Measurements from ENCODE around the gene RNF223.
"Not testable (repeated sequence)": the region's sequence is repeated elsewhere in the genome, so short reads cannot be mapped to it uniquely, and the experiment has no call there.

Gene RNF223

DNA sequence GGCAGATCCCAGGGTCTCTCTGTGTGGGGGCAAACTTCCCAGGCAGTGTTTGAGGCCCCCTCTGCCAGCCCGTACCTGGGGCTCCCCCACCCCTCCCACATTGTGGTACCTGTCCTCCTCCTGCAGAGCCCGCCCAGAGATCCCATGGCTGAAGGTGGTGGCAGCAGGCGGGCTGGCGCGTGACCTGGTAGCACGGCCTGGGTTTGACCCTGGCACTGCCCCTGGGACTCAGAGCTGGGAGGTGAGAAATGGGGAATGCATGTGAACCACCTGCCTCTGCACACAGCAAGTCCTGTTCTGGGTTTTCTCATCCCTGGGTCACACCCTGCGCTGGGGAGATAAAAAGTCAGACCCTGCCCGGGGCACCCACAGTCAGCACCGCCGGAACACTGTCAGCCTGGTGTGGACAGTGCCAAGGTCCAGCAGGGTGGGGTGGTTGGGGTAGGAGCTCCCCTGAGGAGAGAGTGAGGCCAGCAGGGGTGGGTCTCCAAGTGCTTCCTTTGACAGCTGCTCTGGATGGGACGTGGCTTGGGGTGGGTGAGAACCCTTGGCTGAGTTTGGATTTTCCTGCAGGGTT is 42.4 kb downstream of the RNF223 start:
- Histone ChIP-seq H3K4me1 (ENCODE audit: control extremely low read depth in 1 of 4, control insufficient read depth in 4 of 4, insufficient read depth in 4 of 4, low read length in 3 of 4) (peaks cover 0 to 21% (median 18%) of the 10 kb centered on the region in 4 experiments), H3K9me3 (ENCODE audit: control extremely low read depth in 1 of 5, control insufficient read depth in 4 of 5, insufficient read depth in 2 of 5, low read depth in 1 of 5, low read length in 4 of 5) (no peaks in the 10 kb centered on the region), H3K4me3 (ENCODE audit: control insufficient read depth in 1 of 7, extremely low read depth in 1 of 7, insufficient read depth in 4 of 7, low read depth in 2 of 7, low read length in 6 of 7) (no peak overlapping the region), H3K36me3 (ENCODE audit: control insufficient read depth in 4 of 4, insufficient read depth in 4 of 4, low read length in 3 of 4) (no peaks in the 10 kb centered on the region), H3K27ac (ENCODE audit: insufficient read depth in 1 of 2, low read depth in 1 of 2, low read length in 2 of 2, poor library complexity in 1 of 2, severe bottlenecking in 2 of 2) (no peak overlapping the region), H3K27me3 (replicated peaks in 2 of 5; ENCODE audit: control insufficient read depth in 4 of 5, insufficient read depth in 5 of 5, low read length in 4 of 5) (peaks cover 0 to 63% (median 5%) of the 10 kb centered on the region in 5 experiments)
- 89% methylated on average over 4 of the region's 11 CpGs for WGBS (ENCODE audit: insufficient coverage)
- ChIA-PET CTCF (interaction anchor here (0.7 to 2.8 kb wide), 12 partner anchors 11 to 260 kb away, joined by 3 to 12 read pairs (median 3); partner anchors contain the start of gene ISG15), POLR2A (no interaction called here)
- no peak for DNase-seq

DNA sequence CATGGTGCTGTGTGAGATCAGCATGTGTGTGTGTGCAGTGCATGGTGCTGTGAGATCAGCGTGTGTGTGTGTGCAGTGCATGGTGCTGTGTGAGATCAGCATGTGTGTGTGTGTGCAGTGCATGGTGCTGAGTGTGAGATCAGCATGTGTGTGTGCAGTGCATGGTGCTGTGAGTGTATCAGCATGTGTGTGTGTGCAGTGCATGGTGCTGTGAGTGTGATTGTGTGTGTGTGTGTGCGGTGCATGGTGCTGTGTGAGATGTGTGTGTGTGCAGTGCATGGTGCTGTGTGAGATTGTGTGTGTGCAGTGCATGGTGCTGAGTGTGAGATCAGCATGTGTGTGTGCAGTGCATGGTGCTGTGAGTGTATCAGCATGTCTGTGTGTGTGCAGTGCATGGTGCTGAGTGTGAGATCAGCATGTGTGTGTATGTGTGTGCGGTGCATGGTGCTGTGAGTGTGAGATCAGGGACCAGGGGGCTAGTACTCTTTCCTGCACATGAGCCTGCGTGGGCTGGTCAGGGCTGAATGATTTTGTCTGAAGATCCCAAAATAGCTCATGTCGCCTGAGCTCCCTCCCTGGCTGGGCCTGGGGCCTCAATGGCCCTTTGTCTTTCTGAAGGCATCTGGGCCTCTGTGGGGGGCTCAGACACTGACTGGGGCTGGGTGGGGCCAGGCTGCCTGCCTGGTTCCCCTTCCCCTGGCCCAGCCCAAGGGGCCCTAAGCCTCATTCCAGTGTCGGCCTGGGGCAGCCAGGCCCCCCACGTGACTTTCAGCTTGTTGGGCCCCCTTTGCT is 43.0 kb downstream of the RNF223 start:
- DNase-seq; POLR2A ChIA-PET; H3K4me3 ChIP-seq (ENCODE audit: control insufficient read depth in 1 of 7, extremely low read depth in 1 of 7, insufficient read depth in 4 of 7, low read depth in 2 of 7, low read length in 6 of 7); H3K9me3 ChIP-seq (ENCODE audit: control extremely low read depth in 1 of 5, control insufficient read depth in 4 of 5, insufficient read depth in 2 of 5, low read depth in 1 of 5, low read length in 4 of 5); H3K36me3 ChIP-seq (ENCODE audit: control insufficient read depth in 4 of 4, insufficient read depth in 4 of 4, low read length in 3 of 4); H3K27ac ChIP-seq (ENCODE audit: insufficient read depth in 1 of 2, low read depth in 1 of 2, low read length in 2 of 2, poor library complexity in 1 of 2, severe bottlenecking in 2 of 2): not testable (repeated sequence)
- peaks cover 0 to 58% (median 5%) of the 10 kb centered on the region in 5 experiments for H3K27me3 ChIP-seq (replicated peaks in 2 of 5; ENCODE audit: control insufficient read depth in 4 of 5, insufficient read depth in 5 of 5, low read length in 4 of 5)
- 97% methylated on average over 6 of the region's 7 CpGs for WGBS (ENCODE audit: insufficient coverage)
- CTCF ChIA-PET: interaction anchor here (0.7 to 2.8 kb wide), 8 partner anchors 10 to 261 kb away, joined by 3 to 12 read pairs (median 3); partner anchors contain the start of gene ISG15
- H3K4me1 ChIP-seq (ENCODE audit: control extremely low read depth in 1 of 4, control insufficient read depth in 4 of 4, insufficient read depth in 4 of 4, low read length in 3 of 4): peaks cover 0 to 21% (median 19%) of the 10 kb centered on the region in 4 experiments

DNA sequence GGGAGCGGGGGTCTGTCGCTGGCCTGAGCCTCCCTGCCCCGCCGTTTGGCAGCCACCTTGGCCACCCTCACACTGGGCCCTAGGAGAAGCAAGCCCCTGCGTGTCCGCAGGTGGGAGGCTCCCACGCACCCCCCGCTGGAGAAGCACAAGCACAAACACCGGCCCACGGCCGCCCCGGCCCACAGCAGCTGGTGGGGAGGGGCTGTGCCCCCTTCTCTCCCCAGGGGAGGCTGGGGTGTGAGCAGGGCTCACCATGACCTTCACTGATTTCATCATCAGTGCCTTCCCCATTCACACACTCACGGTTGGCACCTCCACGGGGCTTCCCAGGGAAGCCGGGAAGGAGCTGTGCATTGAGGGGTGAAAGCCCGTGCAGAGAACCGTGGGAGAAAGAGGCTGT is 46.3 kb downstream of the RNF223 start:
- ChIA-PET CTCF (interaction anchor here (0.8 kb wide), 1 partner anchor 36 kb away, joined by 3 read pairs; no protein-coding TSS in a partner anchor), POLR2A (no interaction called here)
- Histone ChIP-seq H3K36me3 (ENCODE audit: control insufficient read depth in 4 of 4, insufficient read depth in 4 of 4, low read length in 3 of 4) (no peaks in the 10 kb centered on the region), H3K27ac (ENCODE audit: insufficient read depth in 1 of 2, low read depth in 1 of 2, low read length in 2 of 2, poor library complexity in 1 of 2, severe bottlenecking in 2 of 2) (no peak overlapping the region), H3K4me1 (ENCODE audit: control extremely low read depth in 1 of 4, control insufficient read depth in 4 of 4, insufficient read depth in 4 of 4, low read length in 3 of 4) (peaks cover 0 to 7% (median 5%) of the 10 kb centered on the region in 4 experiments), H3K4me3 (ENCODE audit: control insufficient read depth in 1 of 7, extremely low read depth in 1 of 7, insufficient read depth in 4 of 7, low read depth in 2 of 7, low read length in 6 of 7) (no peak overlapping the region), H3K27me3 (replicated peaks in 2 of 5; ENCODE audit: control insufficient read depth in 4 of 5, insufficient read depth in 5 of 5, low read length in 4 of 5) (peaks cover 0 to 36% (median under 1%) of the 10 kb centered on the region in 5 experiments), H3K9me3 (ENCODE audit: control extremely low read depth in 1 of 5, control insufficient read depth in 4 of 5, insufficient read depth in 2 of 5, low read depth in 1 of 5, low read length in 4 of 5) (no peaks in the 10 kb centered on the region)
- WGBS (ENCODE audit: insufficient coverage): 90% methylated on average over 14 of the region's 17 CpGs
- no peak for DNase-seq

DNA sequence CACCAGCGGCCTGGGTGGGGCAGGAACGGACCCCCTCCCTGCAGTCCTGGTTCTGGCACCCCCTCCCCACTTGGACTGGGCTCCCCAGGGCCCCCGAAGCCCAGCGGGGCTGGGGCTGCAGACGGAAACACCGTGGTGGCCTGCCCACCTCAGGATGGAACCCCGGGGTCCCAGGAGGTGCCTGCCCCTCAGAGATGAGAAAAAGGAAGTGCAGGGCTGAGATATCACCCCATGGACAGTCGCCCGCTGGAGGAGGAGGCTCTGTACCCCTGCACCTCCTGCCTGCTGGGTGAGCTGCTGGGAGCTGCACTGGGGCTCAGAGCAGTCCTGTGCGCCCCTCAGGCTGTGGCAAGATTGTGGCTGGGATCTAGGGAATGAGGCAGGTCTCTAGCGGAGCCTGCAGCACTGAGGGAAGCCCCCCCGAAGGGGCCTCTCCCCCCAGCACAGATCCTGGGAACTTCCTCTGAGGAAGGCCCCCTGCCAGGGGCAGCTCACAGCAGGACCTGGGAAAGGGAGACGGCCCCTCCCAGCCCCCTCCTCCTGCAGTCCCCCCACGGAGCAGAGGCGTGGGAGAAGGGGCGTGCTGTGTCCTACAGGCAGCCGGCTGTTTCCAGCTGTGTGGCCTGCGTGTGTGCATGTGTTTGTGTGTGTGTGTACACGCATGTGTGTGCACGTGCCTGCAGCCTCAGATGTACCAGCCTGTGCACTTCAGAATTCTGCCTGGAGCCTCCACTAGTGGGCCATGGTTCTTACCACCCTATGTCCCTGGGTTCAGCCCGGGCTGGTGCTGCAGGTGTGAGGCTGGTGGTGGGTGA is 47.3 kb downstream of the RNF223 start:
- ChIA-PET POLR2A (no interaction called here), CTCF (interaction anchor here (0.8 to 0.9 kb wide), 2 partner anchors 24 to 29 kb away, joined by 3 read pairs; no protein-coding TSS in a partner anchor)
- Histone ChIP-seq H3K9me3 (ENCODE audit: control extremely low read depth in 1 of 5, control insufficient read depth in 4 of 5, insufficient read depth in 2 of 5, low read depth in 1 of 5, low read length in 4 of 5) (no peaks in the 10 kb centered on the region), H3K36me3 (ENCODE audit: control insufficient read depth in 4 of 4, insufficient read depth in 4 of 4, low read length in 3 of 4) (no peaks in the 10 kb centered on the region), H3K4me1 (ENCODE audit: control extremely low read depth in 1 of 4, control insufficient read depth in 4 of 4, insufficient read depth in 4 of 4, low read length in 3 of 4) (peaks cover 0 to 5% (median 2%) of the 10 kb centered on the region in 4 experiments), H3K27ac (ENCODE audit: insufficient read depth in 1 of 2, low read depth in 1 of 2, low read length in 2 of 2, poor library complexity in 1 of 2, severe bottlenecking in 2 of 2) (no peak overlapping the region), H3K27me3 (replicated peaks in 2 of 5; ENCODE audit: control insufficient read depth in 4 of 5, insufficient read depth in 5 of 5, low read length in 4 of 5) (peaks cover 0 to 36% (median 6%) of the 10 kb centered on the region in 5 experiments), H3K4me3 (ENCODE audit: control insufficient read depth in 1 of 7, extremely low read depth in 1 of 7, insufficient read depth in 4 of 7, low read depth in 2 of 7, low read length in 6 of 7) (no peak overlapping the region)
- no peak for DNase-seq
- WGBS (ENCODE audit: insufficient coverage): 36% methylated on average over 11 of the region's 21 CpGs

DNA sequence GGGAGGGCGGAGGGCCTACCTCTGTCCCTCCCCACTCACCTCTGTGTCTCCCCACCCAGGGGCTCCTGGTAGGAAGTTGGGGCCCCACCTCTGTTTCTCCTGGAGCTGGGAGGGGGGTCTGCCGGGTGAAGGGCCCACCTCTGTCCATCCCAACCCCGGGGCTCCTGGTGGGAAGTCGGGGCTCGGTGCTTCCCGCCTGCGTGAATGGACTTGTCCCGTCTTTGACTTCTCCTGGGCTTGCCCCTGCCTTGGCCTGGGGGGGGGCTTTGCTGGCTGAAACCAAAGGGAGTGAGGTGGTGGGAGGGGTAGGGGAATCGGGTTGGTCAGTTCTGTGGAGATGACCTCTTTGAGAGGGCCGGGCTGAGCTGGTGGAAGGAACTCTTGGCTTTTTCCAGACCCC is 48.4 kb downstream of the RNF223 start:
- peaks cover 0 to 12% (median 10%) of the 10 kb centered on the region in 4 experiments for H3K4me1 ChIP-seq (ENCODE audit: control extremely low read depth in 1 of 4, control insufficient read depth in 4 of 4, insufficient read depth in 4 of 4, low read length in 3 of 4)
- no peak for DNase-seq
- ChIA-PET CTCF (no interaction called here), POLR2A (no interaction called here)
- H3K4me3 ChIP-seq (ENCODE audit: control insufficient read depth in 1 of 7, extremely low read depth in 1 of 7, insufficient read depth in 4 of 7, low read depth in 2 of 7, low read length in 6 of 7): no peak overlapping the region
- H3K27me3 ChIP-seq (replicated peaks in 2 of 5; ENCODE audit: control insufficient read depth in 4 of 5, insufficient read depth in 5 of 5, low read length in 4 of 5): peaks cover 0 to 38% (median 8%) of the 10 kb centered on the region in 5 experiments
- no peaks in the 10 kb centered on the region for H3K9me3 ChIP-seq (ENCODE audit: control extremely low read depth in 1 of 5, control insufficient read depth in 4 of 5, insufficient read depth in 2 of 5, low read depth in 1 of 5, low read length in 4 of 5)
- WGBS (ENCODE audit: insufficient coverage): 93% methylated on average over 7 of the region's 10 CpGs
- no peak overlapping the region for H3K27ac ChIP-seq (ENCODE audit: insufficient read depth in 1 of 2, low read depth in 1 of 2, low read length in 2 of 2, poor library complexity in 1 of 2, severe bottlenecking in 2 of 2)
- no peaks in the 10 kb centered on the region for H3K36me3 ChIP-seq (ENCODE audit: control insufficient read depth in 4 of 4, insufficient read depth in 4 of 4, low read length in 3 of 4)

DNA sequence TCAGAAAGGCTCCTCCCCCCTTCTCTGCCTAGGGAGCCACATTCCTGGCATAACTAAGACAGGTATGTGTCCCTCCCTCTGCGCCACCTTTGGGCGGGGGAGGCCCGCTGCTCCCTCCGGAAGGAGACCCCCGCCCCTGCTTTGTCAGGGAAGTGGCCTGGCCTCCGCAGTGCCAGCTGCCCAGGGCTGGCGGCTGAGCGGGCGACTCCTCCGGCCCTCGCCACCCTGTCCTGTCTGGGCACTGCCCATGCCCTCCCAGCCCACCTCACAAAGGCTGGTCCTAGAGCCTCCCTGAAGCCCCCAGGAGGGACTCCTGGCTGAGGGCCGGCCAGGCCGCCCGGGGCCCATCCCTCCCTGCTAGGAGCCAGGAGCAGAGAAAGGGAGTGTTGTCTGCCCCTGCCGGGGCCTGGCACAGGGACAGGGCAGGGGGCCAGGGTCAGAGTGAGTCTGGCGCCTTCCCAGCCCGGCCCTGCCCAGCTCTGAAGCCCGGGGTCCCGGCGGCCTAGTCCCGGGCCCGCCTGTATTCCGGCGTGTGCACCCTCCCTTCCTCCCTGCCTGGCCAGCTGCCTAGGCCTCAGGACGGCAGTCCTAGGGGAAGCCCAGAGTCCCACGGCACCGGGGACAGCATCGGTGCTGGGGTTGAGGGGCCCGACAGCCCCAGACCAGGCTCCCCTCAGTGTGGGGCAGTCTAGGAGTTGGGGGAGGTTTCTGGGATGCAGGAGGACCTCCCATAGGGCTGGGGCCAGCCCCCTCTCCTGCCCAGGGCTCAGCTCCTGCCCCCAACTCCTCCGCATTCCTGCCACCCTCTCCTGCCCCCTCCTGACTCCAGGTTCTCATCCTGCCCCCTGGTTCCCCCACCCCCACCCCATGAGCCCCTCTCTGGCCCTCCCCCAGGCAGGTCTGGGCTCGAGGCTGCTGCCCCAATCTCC is 49.1 kb downstream of the RNF223 start:
- H3K4me1 ChIP-seq (ENCODE audit: control extremely low read depth in 1 of 4, control insufficient read depth in 4 of 4, insufficient read depth in 4 of 4, low read length in 3 of 4): peaks cover 0 to 16% (median 13%) of the 10 kb centered on the region in 4 experiments

More for the DNA sequence above, 49.1 kb downstream of the RNF223 start:
- H3K27ac ChIP-seq (ENCODE audit: insufficient read depth in 1 of 2, low read depth in 1 of 2, low read length in 2 of 2, poor library complexity in 1 of 2, severe bottlenecking in 2 of 2): no peak overlapping the region
- no peaks in the 10 kb centered on the region for H3K36me3 ChIP-seq (ENCODE audit: control insufficient read depth in 4 of 4, insufficient read depth in 4 of 4, low read length in 3 of 4)
- H3K27me3 ChIP-seq (replicated peaks in 2 of 5; ENCODE audit: control insufficient read depth in 4 of 5, insufficient read depth in 5 of 5, low read length in 4 of 5): peaks cover 0 to 44% (median 8%) of the 10 kb centered on the region in 5 experiments
- H3K9me3 ChIP-seq (ENCODE audit: control extremely low read depth in 1 of 5, control insufficient read depth in 4 of 5, insufficient read depth in 2 of 5, low read depth in 1 of 5, low read length in 4 of 5): no peaks in the 10 kb centered on the region
- CTCF ChIA-PET: interaction anchor here (1.3 to 1.6 kb wide), 2 partner anchors 21 to 42 kb away, joined by 5 read pairs; no protein-coding TSS in a partner anchor
- POLR2A ChIA-PET: no interaction called here
- no peak overlapping the region for H3K4me3 ChIP-seq (ENCODE audit: control insufficient read depth in 1 of 7, extremely low read depth in 1 of 7, insufficient read depth in 4 of 7, low read depth in 2 of 7, low read length in 6 of 7)
- WGBS (ENCODE audit: insufficient coverage): 95% methylated on average over 19 of the region's 31 CpGs
- no peak for DNase-seq
